H1 (cell line): ENCODE results near the gene GPC3. TPM values are rescaled to one million over a fixed set of nuclear protein-coding genes. Genes with fewer than 3 reads are reported as not detected.

Experiments
- CTCF ChIA-PET: fragments of 300-600 bp; sonication (Branson Sonifier 250); formaldehyde crosslinking; loops from one replicate; lab custom pipeline; 2021; ENCODE audit not compliant: partially characterized antibody; lab: Charles Lee
- POLR2A ChIA-PET: fragments of 300-600 bp; sonication (Branson Sonifier 250); formaldehyde crosslinking; loops from one replicate; lab custom pipeline; 2021; ENCODE audit warnings: inconsistent platforms; ENCODE audit not compliant: partially characterized antibody; lab: Charles Lee
- DNase-seq, 2 experiments: peaks; one replicate each; pipeline versions ENCODE4 v3.0.0 to v3.0.0-alpha.2; 2010 to 2022; ENCODE audit warnings: low spot score in 2 of 2, low read depth in 1 of 2, mixed read lengths in 1 of 2
- FAIRE-seq: peaks from 2 replicates; lab custom pipeline; 2011; peaks lifted over from hg19 to GRCh38; lab: Jason Lieb, UNC
- H2AFZ ChIP-seq: 2 replicates; pipeline ENCODE4 v1.8.1; 2012; ENCODE audit warnings: low read length, inconsistent platforms
- H2AK5ac ChIP-seq: 2 replicates; pipeline ENCODE4 v1.6.1; 2013; ENCODE audit warnings: low read depth, low read length
- H2BK120ac ChIP-seq: replicated peaks from 2 replicates; pipeline ENCODE3; 2013; ENCODE audit warnings: low read depth, low read length, inconsistent platforms
- H2BK12ac ChIP-seq: 2 replicates; pipeline ENCODE4 v1.6.1; 2013; ENCODE audit warnings: low read depth, low read length
- H2BK15ac ChIP-seq: 2 replicates; pipeline ENCODE4 v1.6.1; 2013; ENCODE audit warnings: low read length
- H2BK20ac ChIP-seq: 2 replicates; pipeline ENCODE4 v1.6.1; 2013; ENCODE audit warnings: low read length
- H2BK5ac ChIP-seq: 2 replicates; pipeline ENCODE4 v1.6.1; 2013; ENCODE audit warnings: low read depth, low read length
- H3K14ac ChIP-seq: 2 replicates; pipeline ENCODE4 v1.6.1; 2013; ENCODE audit warnings: inconsistent platforms; ENCODE audit not compliant: insufficient read length
- H3K18ac ChIP-seq: 2 replicates; pipeline ENCODE4 v1.6.1; 2013; ENCODE audit warnings: low read length; ENCODE audit errors: extremely low read depth
- H3K23ac ChIP-seq: 2 replicates; pipeline ENCODE4 v1.6.1; 2013; ENCODE audit warnings: inconsistent platforms; ENCODE audit not compliant: insufficient read length
- H3K23me2 ChIP-seq: 2 replicates; pipeline ENCODE4 v1.6.1; 2013; ENCODE audit warnings: low read depth, low read length
- H3K27ac ChIP-seq: 2 replicates; pipeline ENCODE4 v1.6.1; 2011; ENCODE audit warnings: low read depth, low read length, inconsistent platforms
- H3K27me3 ChIP-seq, 4 experiments: replicated peaks in 1 of 4; 1 replicate in 1 of 4; 2 replicates in 3 of 4; pipeline versions ENCODE4 v1.6.1 to v1.8.1; 2011 to 2013; ENCODE audit warnings: low read length in 3 of 4, mild to moderate bottlenecking in 3 of 4, inconsistent platforms in 2 of 4, mixed read lengths in 2 of 4, moderate library complexity in 1 of 4; ENCODE audit not compliant: control insufficient read depth in 3 of 4, insufficient read depth in 3 of 4; ENCODE audit errors: extremely low read depth in 1 of 4
- H3K36me3 ChIP-seq, 4 experiments: 2 replicates each; pipeline versions ENCODE4 v1.6.1 to v1.8.1; 2011 to 2013; ENCODE audit warnings: mild to moderate bottlenecking in 4 of 4, low read length in 3 of 4, moderate library complexity in 2 of 4, control low read depth in 1 of 4, inconsistent platforms in 1 of 4; ENCODE audit not compliant: insufficient read depth in 4 of 4, control insufficient read depth in 2 of 4
- H3K4ac ChIP-seq: replicated peaks from 2 replicates; pipeline ENCODE3; 2013; ENCODE audit warnings: low read length, low read depth, mixed read lengths, inconsistent platforms; ENCODE audit not compliant: insufficient read length
- H3K4me1 ChIP-seq, 4 experiments: replicated peaks in 1 of 4; 1 replicate in 1 of 4; 2 replicates in 3 of 4; pipeline versions ENCODE4 v1.6.1 to v1.8.1; 2011 to 2013; ENCODE audit warnings: low read length in 3 of 4, inconsistent platforms in 2 of 4, mixed read lengths in 1 of 4; ENCODE audit not compliant: insufficient read depth in 4 of 4, control insufficient read depth in 3 of 4
- H3K4me2 ChIP-seq, 2 experiments: 2 replicates each; pipeline versions ENCODE4 v1.6.1 to v1.8.1; 2011 to 2013; ENCODE audit warnings: low read depth in 2 of 2, low read length in 2 of 2, control low read depth in 1 of 2, inconsistent platforms in 1 of 2, mild to moderate bottlenecking in 1 of 2; ENCODE audit not compliant: insufficient read depth in 1 of 2
- H3K4me3 ChIP-seq, 4 experiments: fragments of 200-600, 300-600 bp in 1 of 4; sonication (generic), shearing (Covaris generic), sonication (Bioruptor Twin) in 1 of 4; 2 replicates each; pipeline versions ENCODE4 v1.5.1 to v1.8.1; 2011 to 2016; ENCODE audit warnings: low read length in 4 of 4, low read depth in 3 of 4, control low read depth in 2 of 4, inconsistent platforms in 2 of 4, mild to moderate bottlenecking in 2 of 4, mixed read lengths in 1 of 4, moderate library complexity in 1 of 4; ENCODE audit not compliant: insufficient read depth in 2 of 4; ENCODE audit errors: extremely low read depth in 1 of 4
- H3K56ac ChIP-seq: replicated peaks from 2 replicates; pipeline ENCODE3; 2013; ENCODE audit warnings: low read depth, mild to moderate bottlenecking, mixed read lengths, low read length, inconsistent platforms; ENCODE audit not compliant: insufficient read length
- H3K79me1 ChIP-seq: 2 replicates; pipeline ENCODE4 v1.6.1; 2013; ENCODE audit warnings: low read depth, low read length, control low read depth
- H3K79me2 ChIP-seq, 2 experiments: 2 replicates each; pipeline versions ENCODE4 v1.6.1 to v1.8.1; 2012 to 2013; ENCODE audit warnings: low read length in 2 of 2, mild to moderate bottlenecking in 2 of 2, inconsistent platforms in 1 of 2; ENCODE audit not compliant: insufficient read depth in 2 of 2, control insufficient read depth in 1 of 2
- H3K9ac ChIP-seq, 4 experiments: replicated peaks in 1 of 4; 1 replicate in 1 of 4; 2 replicates in 3 of 4; pipeline versions ENCODE4 v1.6.1 to v1.8.1; 2011 to 2013; ENCODE audit warnings: low read depth in 3 of 4, low read length in 3 of 4, control low read depth in 2 of 4, mild to moderate bottlenecking in 2 of 4, moderate library complexity in 2 of 4, inconsistent platforms in 1 of 4; ENCODE audit errors: extremely low read depth in 1 of 4
- H3K9me3 ChIP-seq, 2 experiments: 2 replicates each; pipeline versions ENCODE4 v1.6.1 to v1.8.1; 2012 to 2013; ENCODE audit warnings: mild to moderate bottlenecking in 2 of 2, moderate library complexity in 2 of 2, control low read depth in 1 of 2, inconsistent platforms in 1 of 2, low read depth in 1 of 2, low read length in 1 of 2, mixed read lengths in 1 of 2; ENCODE audit not compliant: insufficient read depth in 2 of 2
- H4K20me1 ChIP-seq, 2 experiments: replicated peaks in 1 of 2; 2 replicates each; pipeline versions ENCODE3 to v1.8.1; 2011 to 2013; ENCODE audit warnings: inconsistent platforms in 2 of 2, low read length in 2 of 2, mild to moderate bottlenecking in 1 of 2; ENCODE audit not compliant: insufficient read depth in 2 of 2, control insufficient read depth in 1 of 2
- H4K5ac ChIP-seq: 2 replicates; pipeline ENCODE4 v1.6.1; 2013; ENCODE audit warnings: low read length, low read depth, mixed read lengths, inconsistent platforms; ENCODE audit not compliant: insufficient read length
- H4K8ac ChIP-seq: 2 replicates; pipeline ENCODE4 v1.8.0; 2013; ENCODE audit warnings: mild to moderate bottlenecking, moderate library complexity, low read length, inconsistent platforms; ENCODE audit not compliant: insufficient read depth; ENCODE audit errors: extremely low read depth
- H4K91ac ChIP-seq: replicated peaks from 2 replicates; pipeline ENCODE3; 2013; ENCODE audit warnings: low read length, mixed read lengths, inconsistent platforms; ENCODE audit not compliant: insufficient read length
- CREB1 ChIP-seq: IDR thresholded peaks from 2 replicates; pipeline ENCODE4 v1.6.1; 2012; ENCODE audit warnings: inconsistent platforms
- GABPA ChIP-seq: IDR thresholded peaks from 2 replicates; pipeline ENCODE4 v1.6.1; 2011; ENCODE audit warnings: mild to moderate bottlenecking, low read length, moderate library complexity, borderline replicate concordance; ENCODE audit not compliant: insufficient read depth
- JUN ChIP-seq: IDR thresholded peaks from 2 replicates; pipeline ENCODE4 v1.6.1; 2011; ENCODE audit warnings: low read depth, mild to moderate bottlenecking, improper control_type of control experiment, low read length
- NANOG ChIP-seq: IDR thresholded peaks from 2 replicates; pipeline ENCODE4 v1.6.1; 2011; ENCODE audit warnings: low read length, low read depth, mild to moderate bottlenecking, inconsistent platforms; ENCODE audit not compliant: insufficient read depth, poor library complexity, severe bottlenecking
- POLR2A ChIP-seq, 2 experiments: IDR thresholded peaks; 1 replicate in 1 of 2; 2 replicates in 1 of 2; pipeline ENCODE4 v1.6.1; 2011; ENCODE audit warnings: low read depth in 2 of 2, low read length in 2 of 2, mild to moderate bottlenecking in 2 of 2; ENCODE audit errors: control extremely low read depth in 1 of 2
- RBBP5 ChIP-seq: IDR thresholded peaks from 2 replicates; pipeline ENCODE4 v1.7.1; 2012; ENCODE audit warnings: low read depth, mild to moderate bottlenecking, inconsistent platforms, low read length, moderate library complexity, borderline replicate concordance
- SIRT6 ChIP-seq: IDR thresholded peaks from one replicate; pipeline ENCODE4 v1.7.1; 2012; ENCODE audit warnings: low read length, inconsistent platforms
- TAF1 ChIP-seq: IDR thresholded peaks from 2 replicates; pipeline ENCODE4 v1.6.1; 2011; ENCODE audit warnings: mild to moderate bottlenecking, low read depth, low read length
- WGBS, 2 experiments: shearing (Covaris generic) in 1 of 2; methylation state at CpG; one replicate each; pipeline versions ENCODE4 v1.1.6 to v1.1.7; 2013 to 2015; ENCODE audit warnings: low lambda C conversion rate in 2 of 2, mixed read lengths in 2 of 2, inconsistent platforms in 1 of 2, low coverage in 1 of 2, missing lambda C conversion rate in 1 of 2; ENCODE audit not compliant: insufficient replicate concordance in 2 of 2, insufficient coverage in 1 of 2, insufficient read length in 1 of 2; ENCODE audit errors: extremely low coverage in 1 of 2, missing lambda C conversion rate in 1 of 2; 5-methylcytosine and 5-hydroxymethylcytosine counted together
- polyA plus RNA-seq, 7 experiments: library from polyadenylated mRNA; depleted of rRNA in 3 of 7; stranded (reverse) in 5 of 7; unstranded in 2 of 7; fragments of >200 nt in 5 of 7; fragments of 200-250 nt in 2 of 7; gene quantifications; 1 replicate in 5 of 7; 2 replicates in 1 of 7; 4 replicates in 1 of 7; pipeline versions ENCODE4 v1.2.1 to v1.2.3, GENCODE V29; 2011 to 2013; ENCODE audit warnings: missing spikeins in 2 of 7, mixed read lengths in 2 of 7
- total RNA-seq: library from RNA; stranded (reverse); fragmentation: NEBNext Ultra II Directional; extraction: Animal tissue kit (Norgen Biotek cat#: 25700); gene quantifications from 2 replicates; pipeline ENCODE4 v1.2.1, GENCODE V29; 2021

GPC3 gene
- total and polyA plus RNA-seq, 2 of the 8 experiments (the other 6 are each of a cell fraction or from before 2014, with no cell fraction given): 64.8 to 71.9 TPM

DNA sequence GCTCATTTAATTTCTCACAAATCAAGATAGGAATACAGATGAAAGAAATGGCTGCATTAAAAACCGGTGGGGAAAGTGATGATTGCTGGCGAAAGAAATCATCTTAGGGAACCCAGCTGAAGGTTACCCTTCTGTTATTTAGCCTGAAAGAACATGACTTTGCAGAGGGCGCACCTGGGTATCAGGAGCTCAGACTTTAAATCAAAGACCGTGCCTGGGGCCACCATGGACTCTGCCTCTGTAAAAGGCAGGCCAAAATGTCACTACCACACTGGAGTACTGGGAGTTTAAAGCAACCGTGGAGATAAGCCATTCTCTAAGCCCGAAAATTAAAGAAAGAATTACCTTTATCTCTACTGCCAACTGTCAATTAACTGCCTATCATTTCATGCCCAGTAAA lies 24.3 kb downstream of the GPC3 start:
- H4K91ac ChIP-seq: no peak overlapping the region
- no peaks in the 10 kb centered on the region for H3K4me1 ChIP-seq
- no peak overlapping the region for H2AFZ ChIP-seq
- H2BK15ac ChIP-seq: no peak overlapping the region
- no peaks in the 10 kb centered on the region; a peak in 1 of 4 replicates for H3K79me2 ChIP-seq
- no peak overlapping the region for H3K27ac ChIP-seq
- no peaks in the 10 kb centered on the region for H4K20me1 ChIP-seq
- no peak overlapping the region for H3K18ac ChIP-seq
- H3K4ac ChIP-seq: no peak overlapping the region
- TF ChIP-seq POLR2A (IDR thresholded peaks at IDR 0.05; ENCODE audit: control extremely low read depth in 1 of 2, low read depth in 2 of 2, low read length in 2 of 2) (no peak), RBBP5 (no peak), SIRT6 (no peak), TAF1 (no peak), NANOG (no peak), GABPA (no peak), CREB1 (no peak), JUN (no peak)
- no peaks in the 10 kb centered on the region for H3K27me3 ChIP-seq
- no peak overlapping the region for H2BK120ac ChIP-seq
- H3K23ac ChIP-seq: no peak overlapping the region
- H3K56ac ChIP-seq: no peak overlapping the region
- H3K9ac ChIP-seq: no peak overlapping the region
- no peaks in the 10 kb centered on the region for H3K9me3 ChIP-seq
- H3K4me3 ChIP-seq: no peak overlapping the region
- no peaks in the 10 kb centered on the region for H3K23me2 ChIP-seq
- no peak overlapping the region for H3K14ac ChIP-seq
- H3K4me2 ChIP-seq: no peak overlapping the region
- WGBS, 2 experiments: 90% methylated on average over 6 of the region's 6 CpGs; no CpG with 5 or more reads in 1 of the 2 experiments
- CTCF ChIA-PET: interaction anchor here (1.0 kb wide), 1 partner anchor 60 kb away, joined by 3 read pairs; no protein-coding TSS in a partner anchor
- H4K5ac ChIP-seq: no peak overlapping the region
- no peaks in the 10 kb centered on the region for H3K36me3 ChIP-seq
- H2BK20ac ChIP-seq: no peak overlapping the region
- H2BK5ac ChIP-seq: no peak overlapping the region
- no peak for FAIRE-seq
- DNase-seq: no peak
- no peak overlapping the region for H4K8ac ChIP-seq
- POLR2A ChIA-PET: no interaction called here
- H2AK5ac ChIP-seq: no peak overlapping the region
- H2BK12ac ChIP-seq: no peak overlapping the region
- H3K79me1 ChIP-seq: no peaks in the 10 kb centered on the region
